Stimulated activated CD4-positive, alpha-beta T cell treated with anti-CD3 and anti-CD28 coated beads, Interleukin-2, amount 100 ng/mL, for 48 hours (primary cell): ENCODE results near the gene HTRA2.
"Not testable (repeated sequence)": the region's sequence is repeated elsewhere in the genome, so short reads cannot be mapped to it uniquely, and the experiment has no call there.

Experiments
- DNase-seq, 2 donors: peaks; one replicate each; pipeline ENCODE4 v3.0.0-alpha.2; 2020

Gene HTRA2

DNA sequence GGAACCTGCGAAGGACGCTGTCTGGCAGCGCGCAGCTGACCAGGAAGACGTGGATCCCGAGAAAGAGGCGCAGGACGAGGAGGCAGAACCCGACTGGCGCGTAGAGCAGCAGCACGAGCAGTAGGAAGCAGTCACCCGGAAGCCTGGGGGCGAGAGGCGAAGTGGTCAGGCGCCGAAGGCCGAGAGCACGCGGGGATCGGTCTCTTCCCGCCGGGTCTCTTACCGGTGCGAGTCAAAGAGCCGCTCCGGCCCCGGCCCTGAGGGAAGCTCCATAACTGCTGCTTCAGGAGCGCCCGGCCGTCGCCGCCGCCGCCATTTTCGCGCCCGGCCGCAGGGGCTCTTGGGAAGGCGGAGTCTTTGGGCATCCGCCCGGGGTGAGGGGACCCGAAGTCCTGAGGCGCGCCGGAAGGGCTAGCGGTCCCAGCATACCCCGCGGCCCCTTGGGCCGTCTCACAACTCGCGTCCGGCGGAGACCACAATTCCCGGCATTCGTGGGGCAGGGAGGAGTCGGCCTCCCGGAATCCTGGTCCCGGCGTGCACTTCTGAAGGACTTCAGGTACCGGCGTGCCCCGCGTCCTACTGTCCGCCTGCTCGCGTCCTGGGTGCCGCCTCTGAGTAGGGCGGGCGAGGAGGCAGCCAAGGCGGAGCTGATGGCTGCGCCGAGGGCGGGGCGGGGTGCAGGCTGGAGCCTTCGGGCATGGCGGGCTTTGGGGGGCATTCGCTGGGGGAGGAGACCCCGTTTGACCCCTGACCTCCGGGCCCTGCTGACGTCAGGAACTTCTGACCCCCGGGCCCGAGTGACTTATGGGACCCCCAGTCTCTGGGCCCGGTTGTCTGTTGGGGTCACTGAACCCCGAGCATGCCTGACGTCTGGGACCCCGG, at the start of gene HTRA2, which contains the start of gene AUP1:
HTRA2 (plus strand) TSS at position 577 of the 882 bp plus-strand sequence; CDS start at position 651, 74 bp downstream.
AUP1 (minus strand) TSS at position 350 of the 882 bp plus-strand sequence; CDS start at position 273, 77 bp downstream.
- DNase-seq, result peak; percentile 85 to 89

DNA sequence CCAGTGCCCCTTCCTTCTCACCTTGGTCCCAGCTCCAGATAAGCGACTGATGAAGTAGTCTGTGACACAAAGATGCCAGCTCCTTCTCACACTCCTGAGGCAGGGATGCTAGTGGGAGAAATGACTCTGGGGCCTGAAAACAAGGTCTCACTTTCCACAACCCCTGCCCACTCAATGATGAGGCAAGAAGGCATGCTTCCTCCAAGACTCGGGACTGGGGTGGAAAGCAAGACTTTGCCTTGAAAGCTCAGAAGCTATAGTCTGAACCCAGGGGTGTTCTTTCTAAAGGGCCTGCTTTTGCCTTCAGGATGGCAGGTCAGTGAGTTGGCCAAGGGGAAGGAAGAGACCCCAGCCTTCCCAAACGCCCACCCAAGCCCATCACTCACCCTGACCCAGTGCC, 48.3 kb upstream of the HTRA2 start:
- no peak for DNase-seq

DNA sequence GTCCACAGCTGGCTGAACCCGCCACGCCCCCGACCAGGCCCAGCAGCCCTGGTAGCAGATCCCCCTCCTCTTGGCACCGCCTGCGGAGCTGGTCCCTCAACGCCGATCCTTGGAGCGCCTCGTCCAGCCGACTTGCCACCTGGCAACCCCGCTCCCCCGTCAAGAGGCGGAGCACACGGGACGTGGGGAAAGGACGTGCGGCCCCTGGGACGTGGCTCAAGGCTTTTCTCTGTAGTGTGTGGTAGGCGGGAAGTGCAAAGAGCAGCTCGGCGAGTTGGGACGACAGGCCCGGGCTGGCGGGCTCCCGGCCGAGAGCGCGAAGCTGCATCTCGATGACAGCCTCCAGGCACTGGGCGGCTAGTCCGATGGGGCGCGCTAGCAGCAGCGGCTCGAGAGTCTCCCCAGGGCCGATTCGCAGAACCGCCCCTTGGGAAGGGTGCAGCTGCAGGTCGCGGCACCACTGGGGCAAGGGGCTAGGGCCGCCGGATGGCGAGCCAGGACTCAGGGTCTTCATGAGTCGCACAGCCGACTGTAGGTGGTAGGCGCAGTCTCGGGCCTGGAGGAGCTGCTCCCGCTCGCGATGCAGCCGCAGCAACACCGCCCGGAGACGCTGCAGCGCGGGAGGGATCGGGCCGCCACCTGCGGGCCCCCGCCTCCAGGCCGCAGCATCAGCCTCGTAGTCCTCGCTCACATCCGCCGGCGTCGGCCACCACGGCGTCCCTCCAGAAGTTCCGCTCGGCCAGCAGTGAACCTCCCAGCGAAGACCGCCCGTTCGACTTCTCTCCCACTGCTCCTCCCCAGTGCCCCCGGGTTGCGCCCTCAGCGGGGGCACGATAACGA, 47.6 kb upstream of the HTRA2 start:
- DNase-seq, result peak in 1 of 2 donors; percentile 50

DNA sequence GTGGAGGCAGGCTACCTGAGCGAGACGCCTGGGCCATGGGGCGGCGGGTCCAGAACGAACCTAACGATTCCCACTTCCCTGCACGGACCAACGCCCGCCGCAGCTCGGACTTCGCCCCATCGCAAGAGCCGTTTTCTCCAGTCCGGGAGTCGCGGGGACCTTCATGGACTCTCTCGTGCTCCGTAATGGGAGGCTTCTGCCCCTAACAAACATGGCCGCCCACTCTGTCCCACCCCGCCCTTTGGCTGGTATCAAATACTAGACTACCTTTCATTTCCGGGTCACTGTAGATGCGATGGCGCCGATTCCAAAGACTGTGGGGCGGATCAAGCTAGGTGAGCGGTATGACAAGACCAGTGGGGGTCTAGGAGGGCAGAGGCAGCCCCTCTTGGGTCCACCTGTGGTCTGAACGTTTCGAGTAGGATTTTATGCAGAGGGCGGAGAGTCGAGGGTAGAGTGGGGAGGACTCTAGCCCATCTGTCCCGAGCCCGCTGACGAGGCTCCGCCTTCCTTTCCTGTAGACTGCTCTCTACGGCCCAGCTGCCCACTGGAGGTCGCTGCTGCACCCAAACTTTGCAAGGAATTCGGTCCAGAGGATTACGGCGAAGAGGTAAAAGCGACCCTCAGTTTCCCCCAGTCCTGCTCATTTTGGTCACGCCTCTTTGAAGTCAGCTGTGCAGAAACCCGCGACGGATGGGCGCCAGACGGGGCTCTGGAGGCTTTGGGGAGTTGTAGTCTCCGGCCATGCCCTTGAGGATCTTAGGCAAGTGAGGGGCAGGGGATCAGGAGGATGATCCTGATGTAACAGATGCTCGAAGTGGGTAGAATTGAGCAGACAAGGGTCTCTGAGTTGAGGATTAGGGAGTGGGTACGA, 46.7 kb upstream of the HTRA2 start, which contains the start of the genes CCDC142 and TTC31:
CCDC142 (minus strand) TSS at position 198 of the 874 bp plus-strand sequence; CDS start at position 37, 161 bp downstream.
TTC31 (plus strand) TSS at position 281 of the 874 bp plus-strand sequence; CDS start at position 296, 15 bp downstream.
- DNase-seq, result peak; percentile 82 to 89

DNA sequence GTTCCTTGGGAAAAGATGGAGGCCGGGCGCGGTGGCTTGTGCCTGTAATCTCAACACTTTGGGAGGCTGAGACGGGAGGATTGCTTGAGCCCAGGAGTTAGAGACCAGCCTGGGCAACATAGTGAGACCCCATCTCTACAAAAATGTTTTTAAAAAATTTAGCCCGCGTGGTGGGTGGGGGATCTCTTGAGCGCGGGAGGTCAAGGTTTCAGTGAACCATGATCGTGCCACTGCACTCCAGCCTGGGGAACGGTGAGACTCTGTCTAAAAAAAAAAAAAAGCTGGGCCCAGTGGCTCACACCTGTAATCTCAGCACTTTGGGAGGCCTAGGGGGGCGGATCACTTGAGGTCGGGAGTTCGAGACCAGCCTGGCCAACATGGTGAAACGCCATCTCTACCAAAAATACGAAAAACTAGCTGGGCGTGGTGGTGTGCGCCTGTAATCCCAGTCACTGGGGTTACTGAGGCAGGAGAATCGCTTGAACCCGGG, 46.0 kb upstream of the HTRA2 start:
- DNase-seq, result not testable (repeated sequence)

DNA sequence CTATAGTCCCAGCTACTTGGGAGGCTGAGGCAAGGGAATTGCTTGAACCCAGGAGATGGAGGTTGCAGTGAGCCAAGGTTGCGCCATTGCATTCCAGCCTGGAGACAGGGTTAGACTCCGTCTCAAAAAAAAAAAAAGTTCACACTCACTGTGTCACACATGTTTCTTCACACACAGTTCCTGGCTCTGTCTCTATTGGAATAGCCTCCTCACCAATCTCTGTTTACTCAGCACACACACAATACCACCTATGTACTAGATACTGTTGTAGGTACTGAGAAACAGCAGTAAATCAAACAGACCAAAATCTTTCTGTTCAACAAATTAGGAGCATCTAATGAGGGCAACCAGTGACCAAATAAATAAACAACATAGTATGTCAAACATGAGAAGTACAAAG, 43.6 kb upstream of the HTRA2 start:
- DNase-seq, result no peak

DNA sequence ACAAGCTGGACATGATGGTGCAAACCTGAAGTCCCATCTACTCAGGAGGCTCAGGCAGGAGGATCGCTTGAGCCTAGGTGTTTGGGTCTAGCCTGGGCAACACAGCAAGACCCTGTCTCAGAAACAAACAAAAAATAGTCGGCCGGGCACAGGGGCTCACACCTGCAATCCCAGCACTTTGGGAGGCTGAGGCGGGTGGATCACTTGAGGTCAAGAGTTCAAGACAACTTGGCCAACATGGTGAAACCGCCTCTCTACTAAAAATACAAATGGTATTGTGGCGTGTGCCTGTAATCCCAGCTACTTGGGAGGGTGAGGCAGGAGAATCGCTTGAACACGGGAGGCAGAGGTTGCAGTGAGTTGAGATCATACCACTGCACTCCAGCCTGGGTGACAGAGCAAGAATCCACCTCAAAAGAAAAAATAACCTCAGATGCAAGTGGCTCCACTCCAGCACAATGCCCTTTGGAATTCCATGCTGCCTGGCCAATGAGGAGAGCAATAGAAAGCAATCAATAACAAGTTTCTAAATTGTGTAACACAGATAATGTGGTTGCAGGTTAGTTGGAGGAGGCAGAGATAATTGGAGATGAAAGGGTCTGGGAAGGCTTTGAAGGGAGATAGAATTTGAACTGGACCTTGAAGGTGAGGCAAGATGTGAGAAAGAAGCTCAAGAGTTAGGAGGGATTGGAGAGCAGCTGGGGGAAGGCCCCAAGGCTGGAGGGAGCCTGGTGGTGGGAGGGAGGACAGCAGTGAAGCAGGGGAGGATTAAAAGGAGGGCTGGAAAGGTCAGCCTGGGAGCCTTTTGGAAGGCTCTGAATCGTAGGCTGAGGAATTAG, 40.9 kb upstream of the HTRA2 start:
- no peak for DNase-seq

DNA sequence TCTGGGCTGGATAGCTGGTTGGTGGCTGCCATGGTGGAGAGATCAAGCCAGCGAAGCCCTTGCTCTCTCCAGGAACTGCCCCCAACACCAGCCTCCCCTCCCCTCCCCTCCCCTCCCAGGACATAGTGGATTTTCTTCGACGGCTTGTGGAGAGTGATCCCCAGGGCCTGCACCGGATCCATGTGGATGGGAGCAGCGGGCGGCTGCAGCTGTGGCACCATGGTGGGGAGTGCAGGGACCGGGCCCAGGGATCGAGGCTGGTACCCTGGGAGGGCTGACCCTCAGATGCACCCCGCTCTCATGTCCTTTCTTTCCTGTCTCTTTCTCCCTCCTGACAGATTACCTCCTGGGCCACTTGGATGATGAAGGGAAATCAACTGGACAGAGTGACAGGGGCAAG, 39.8 kb upstream of the HTRA2 start:
- no peak for DNase-seq

DNA sequence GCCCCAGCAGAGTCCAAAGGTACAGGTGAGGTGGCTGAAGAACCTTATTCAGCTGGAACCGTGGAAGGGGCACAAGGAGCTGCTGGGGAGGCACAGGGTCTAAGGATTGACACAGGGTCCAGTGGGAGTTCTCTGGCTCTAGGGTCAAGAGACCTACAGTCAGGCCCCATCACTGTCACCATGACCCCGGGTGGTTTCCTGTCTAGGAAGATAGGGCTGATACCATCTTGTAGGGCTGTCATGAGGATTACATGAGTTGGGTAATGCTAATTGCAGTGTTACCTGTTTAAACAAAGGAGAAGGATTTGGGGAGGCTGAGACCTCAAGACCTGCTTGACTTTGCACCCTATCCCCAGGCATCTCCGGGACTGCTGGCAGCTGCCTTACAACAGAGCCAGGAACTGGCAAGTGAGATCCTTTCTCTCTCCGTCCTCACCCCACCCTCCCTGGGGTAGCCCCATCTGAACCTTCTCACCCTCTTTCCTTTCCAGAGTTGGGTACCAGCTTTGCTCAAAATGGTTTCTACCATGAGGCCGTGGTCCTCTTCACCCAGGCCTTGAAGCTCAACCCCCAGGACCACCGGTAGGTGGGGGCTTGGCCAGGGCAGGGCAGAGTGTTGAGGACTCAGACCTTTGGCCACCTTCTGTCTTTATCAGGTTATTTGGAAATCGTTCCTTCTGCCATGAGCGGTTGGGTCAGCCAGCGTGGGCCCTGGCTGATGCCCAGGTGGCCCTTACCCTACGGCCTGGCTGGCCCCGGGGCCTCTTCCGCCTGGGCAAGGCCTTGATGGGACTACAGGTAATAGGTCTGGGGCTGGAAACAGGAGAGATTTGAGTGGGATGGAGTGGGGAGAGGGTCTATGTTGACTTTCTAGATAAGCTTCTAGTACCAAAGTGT, 37.8 kb upstream of the HTRA2 start:
- no peak for DNase-seq

DNA sequence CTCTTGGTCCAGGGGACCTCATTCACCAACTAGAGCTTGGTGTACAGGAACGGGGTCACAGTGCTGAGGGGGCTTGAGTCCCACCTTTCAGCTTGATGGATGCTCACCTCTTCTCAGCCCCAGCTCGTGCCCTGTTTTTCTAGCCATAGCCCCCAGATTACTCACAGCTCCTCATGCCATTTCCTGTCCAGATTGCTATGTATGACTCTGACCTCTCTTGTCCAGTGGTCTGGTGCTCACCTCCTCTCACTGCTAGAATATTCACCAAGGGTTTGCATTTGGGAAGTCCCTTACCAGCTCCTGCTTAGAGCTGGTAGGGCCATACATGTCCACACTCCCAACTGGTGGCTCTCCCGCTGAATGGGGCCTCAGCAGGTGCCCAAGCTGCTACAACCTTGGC, 36.2 kb upstream of the HTRA2 start:
- no peak for DNase-seq

DNA sequence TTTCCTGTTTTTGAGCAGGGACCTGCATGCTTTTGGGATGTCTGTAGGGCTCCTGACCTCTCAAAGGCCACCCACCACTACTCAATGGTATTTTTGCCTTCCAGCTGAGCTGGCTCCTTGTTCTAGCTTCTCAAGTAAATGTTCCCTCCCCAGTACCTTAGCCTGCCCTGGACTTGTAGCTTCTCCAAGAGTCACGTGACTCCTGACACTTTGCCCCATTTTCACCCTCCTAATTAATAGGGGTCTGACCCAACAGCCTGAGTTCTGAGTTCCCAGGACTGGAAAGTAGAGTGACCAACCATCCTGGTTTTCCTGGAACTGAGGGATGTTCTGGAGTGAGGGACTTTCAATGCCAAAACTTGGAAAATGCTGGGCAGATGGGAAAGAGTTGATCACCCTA, 34.3 kb upstream of the HTRA2 start:
- DNase-seq, result no peak

DNA sequence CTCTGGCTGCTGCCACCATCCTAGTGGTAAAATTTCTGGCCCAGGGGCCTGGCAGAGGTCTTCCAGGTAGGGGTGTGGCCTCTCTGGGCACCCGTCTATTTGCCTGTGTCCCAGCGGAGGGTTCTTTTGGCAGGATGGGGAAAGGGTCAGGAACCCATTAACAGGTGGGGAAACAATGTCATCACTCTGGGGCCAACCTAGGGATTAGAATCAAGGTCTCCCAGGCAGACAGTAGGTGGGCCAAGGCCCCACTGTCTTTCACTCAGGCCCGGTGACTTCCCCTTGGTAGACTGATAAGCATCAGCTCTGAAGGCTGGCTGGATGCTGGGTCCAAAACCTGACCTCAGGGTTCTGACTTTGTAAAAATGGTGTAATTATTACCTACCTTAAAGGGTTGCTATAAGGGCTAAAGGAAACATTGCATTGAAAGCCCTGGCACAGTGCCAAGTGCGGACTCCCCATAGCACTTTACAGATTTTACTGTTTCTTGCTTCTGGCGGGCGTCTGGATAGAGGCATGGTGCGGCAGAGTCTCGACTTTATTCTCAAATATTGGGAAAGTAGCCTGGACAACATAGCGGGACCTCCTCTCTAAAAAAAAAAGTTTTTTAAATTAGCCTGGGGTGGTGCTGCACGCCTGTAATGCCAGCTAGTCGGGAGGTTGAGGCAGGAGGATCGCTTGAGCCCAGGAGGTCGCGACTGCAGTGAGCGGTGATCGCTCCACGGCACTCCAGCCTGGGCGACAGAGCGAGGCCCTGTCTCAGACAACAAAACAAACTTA, 32.5 kb upstream of the HTRA2 start:
- no peak for DNase-seq

DNA sequence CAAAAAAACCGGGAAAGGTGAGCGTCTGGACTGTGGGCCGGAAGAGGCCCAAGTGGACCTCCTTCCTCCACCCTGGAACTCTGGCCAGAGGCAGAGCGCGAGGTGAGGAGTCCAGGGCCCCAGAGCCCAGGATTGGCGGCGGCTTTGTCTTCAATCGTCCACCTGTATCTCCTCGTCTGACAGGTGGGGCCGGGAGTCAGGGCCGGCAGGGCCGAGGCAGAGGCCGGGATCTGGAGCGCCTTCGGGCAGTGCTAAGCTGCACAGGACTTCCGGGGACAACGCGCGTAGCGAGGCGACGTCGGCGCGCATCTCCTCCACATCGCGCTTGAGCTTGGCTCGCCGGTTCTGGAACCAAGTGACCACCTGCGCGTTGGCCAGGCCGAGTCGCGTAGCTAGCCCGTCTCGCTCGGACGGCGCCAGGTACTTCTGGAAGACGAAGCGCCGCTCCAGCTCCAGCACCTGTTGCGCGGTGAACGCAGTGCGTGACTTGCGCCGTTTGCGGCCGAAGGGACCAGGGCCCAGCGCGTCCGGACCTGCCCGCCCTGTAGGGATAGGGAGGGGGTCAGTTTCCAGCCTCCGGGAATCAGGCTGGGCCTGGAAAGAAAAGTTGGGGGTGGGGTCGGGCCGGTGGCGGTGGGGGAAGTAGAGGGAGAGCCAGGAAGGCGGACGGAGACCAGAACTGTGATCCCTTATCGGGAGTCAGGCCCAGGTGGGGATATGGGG, 31.8 kb upstream of the HTRA2 start:
- no peak for DNase-seq

DNA sequence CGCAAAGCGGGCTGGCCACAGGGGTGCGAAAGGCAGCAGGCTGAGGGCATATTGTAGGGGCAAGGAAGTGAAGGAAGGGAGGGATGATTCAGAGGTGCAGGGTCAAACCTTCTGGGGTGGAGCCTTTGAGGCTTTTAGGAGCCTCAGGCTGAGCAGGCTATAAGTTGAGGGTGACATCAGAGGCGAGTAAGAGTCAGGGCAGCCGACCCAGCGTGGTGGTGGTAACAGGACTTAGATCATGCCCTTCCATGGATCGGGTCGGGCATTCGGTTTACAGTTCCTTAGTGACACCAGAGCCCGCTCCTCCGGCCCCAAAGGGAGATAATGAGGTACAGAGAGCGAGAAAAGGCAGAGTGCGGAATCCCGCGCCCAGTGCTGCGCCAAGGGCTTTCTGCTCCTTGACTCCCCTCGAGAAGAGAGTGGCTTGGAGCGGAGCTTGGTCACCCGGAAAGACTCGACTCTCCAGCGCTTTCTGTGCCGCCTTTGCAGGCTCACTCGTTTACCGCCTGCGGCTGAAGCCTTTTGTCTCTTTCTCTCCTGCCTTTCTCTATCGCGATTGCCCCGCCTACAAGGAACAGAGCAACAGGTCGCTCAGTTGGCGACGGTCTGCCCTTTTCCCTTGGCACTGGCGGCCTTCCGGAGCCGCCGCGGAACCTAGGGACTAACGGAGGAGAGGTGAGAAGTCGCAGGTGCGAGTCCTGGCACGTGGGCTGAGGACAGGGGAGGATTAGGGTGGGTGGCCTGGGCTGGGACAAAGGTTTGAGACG, 31.1 kb upstream of the HTRA2 start:
- DNase-seq, result no peak

DNA sequence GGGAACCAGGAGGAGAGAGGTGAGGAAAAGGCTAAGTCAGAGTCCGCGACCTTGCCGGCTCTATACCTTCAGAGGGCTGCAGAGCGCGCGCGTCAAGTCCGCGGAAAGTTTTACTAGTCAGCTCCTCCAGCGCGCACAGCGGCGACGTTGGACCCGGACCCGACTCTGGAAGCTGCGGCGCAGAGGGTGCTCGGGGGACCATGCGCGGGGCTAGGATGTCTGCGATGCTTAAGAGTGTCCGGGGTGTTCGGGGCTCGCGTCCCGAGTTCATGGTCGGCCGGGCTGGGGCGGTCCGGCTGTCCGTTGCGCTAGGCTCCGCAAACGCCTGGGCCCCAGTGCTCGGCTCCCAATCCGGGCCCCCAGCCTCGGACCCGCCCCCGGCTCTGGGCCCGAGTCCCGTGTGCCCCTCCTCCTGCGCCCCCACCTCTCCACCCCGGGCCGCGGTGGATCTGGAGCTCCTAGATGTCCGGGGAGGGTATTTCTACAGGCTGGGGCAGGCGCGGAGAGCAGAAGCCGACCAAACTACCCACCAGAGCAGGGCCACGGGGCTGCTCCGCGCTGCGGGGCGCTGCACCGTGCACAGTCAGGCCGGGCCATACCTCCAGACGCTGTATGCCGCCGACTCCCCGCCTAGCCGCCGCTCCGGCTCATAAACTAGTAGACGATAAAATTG, 30.3 kb upstream of the HTRA2 start, which contains the start of gene LBX2:
LBX2 (minus strand) TSS at position 337 of the 673 bp plus-strand sequence; CDS start at position 271, 66 bp downstream.
- DNase-seq, result no peak

DNA sequence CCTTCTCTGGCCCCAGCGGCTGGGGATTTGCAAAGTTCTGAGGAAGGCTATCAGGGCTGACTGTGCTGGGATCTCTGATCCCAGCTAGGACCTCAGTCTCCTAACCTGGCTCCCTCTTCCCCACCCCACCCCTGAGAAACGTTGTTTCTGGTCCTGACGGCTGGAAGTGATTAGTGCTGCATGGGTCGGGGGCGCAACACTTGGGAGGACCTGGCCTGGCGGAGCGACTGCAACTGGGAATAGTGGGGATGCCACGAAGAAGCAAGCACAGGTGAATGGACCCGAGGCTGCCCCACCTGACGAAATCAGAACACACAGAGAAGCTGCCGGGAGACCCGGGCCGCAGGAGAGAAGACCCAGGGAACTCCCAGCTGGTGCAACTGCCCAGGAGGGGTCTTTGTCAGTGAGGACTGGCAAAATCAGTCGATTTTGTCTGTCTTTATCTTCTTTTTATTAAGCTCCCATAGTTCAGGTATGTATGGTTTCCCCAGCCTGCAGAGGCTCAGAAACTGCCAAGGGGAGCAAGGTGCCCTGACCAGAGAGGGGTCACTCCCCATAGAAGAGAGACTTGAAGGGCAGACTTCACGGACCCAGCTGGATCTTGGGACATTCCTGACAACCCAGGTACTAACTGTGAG, 29.7 kb upstream of the HTRA2 start:
- no peak for DNase-seq

DNA sequence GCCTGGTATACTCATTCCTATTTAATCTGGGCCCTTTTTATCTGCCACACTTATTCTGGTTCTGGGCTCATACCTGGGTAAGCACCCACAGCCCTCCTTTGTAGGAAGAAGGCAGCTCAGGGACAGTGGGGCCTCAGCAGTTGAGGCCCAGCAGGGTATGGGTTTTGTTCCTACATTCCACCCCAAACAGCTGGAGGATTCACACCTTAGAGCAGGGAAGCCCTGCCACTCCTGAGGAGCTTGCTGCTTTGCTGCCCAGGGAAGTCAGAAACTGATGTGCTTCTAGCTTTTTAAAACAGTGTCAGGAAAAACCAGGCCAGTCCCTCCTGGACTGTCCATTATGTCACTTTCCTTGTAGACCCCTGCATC, 29.2 kb upstream of the HTRA2 start:
- DNase-seq, result no peak
